ENCODE measurements around the gene KRT81.

The KRT81 gene

GRCh38 chr12:52253391-52254179, 37.7 kb downstream of the KRT81 start:
- DNase-seq (ENCODE audit: low read depth) = no peak

DNA sequence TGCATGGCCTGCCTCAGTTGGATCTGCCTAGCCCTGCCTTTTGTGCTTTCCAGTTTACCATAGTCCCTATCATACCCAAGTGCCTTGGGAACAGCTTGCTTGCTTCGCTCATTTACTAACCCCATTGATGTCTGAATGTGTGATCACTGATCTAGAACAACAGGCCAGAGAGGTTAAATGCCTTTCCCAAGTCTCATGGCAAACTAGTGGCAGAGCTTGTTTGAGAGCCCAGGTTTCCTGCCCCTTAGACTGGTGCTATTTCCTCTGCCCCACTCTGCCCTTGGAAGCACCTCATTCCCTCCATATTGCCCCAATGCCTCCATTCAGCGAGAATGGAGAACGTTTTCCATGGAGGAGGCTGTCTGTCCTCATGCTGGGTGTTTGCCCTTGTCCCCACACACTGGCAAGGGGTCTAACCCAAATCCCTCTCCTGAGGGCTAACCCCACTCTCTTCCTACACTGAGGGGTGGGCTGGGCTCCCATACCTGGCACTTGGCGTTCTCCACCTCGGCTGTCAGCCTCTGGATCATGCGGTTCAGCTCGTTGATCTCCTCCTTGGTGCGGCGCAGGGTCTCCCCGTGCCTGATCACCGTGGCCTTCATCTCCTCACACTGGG, 38.5 kb downstream of the KRT81 start:
- no peak for DNase-seq (ENCODE audit: low read depth)

DNA sequence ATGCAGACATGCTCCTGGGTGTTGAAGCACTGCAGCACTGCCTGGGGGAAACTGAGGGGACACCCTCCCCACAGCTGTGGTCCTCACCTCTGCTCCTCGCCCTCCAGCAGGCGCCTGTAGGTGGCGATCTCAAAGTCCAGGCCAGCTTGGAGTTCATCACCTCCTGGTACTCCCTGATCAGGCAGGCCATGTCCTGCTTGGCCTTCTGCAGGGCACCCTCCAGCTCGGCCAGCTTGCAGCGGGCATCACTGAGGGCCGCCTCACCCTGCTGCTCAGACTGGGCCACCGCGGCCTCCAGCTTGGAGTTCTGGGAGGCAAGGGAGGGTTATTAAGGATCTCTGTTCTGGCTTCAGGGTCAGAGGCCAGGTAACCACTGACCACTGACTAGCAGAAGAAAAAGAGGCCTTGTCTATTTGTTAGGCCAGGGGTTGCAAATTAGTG, 39.1 kb downstream of the KRT81 start:
- DNase-seq (ENCODE audit: low read depth) = peak; percentile 39

DNA sequence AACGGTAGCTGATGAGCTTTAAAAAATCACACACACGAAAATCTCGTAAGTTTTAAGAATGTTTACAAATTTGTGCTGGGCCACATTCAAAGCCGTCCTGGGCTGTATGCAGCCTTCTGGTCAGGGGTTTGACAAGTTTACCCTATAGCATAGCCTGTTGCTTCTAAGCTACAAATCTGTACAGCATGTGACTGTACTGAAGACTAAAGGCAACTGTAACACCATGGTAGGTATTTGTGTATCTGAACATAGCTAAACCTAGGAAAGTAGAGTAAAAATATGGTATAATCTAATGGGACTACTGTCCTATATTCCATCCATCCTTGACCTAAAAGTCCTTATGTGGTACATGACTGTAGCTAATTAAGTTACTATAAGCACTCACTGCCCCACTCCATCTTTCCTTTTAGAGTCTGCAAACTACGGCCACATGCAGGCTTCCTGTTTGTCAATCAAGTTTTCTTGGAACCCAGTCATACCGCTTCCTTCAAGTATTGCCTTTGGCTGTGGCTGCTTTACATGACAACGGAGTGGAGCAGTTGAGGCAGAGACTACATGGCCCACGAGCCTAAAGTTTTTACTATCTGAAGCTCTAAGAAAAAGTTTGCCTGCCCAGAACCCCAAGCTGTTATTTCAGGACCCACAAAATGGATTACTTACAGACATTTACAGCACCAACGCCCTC, 39.8 kb downstream of the KRT81 start:
- no peak for DNase-seq (ENCODE audit: low read depth)

DNA sequence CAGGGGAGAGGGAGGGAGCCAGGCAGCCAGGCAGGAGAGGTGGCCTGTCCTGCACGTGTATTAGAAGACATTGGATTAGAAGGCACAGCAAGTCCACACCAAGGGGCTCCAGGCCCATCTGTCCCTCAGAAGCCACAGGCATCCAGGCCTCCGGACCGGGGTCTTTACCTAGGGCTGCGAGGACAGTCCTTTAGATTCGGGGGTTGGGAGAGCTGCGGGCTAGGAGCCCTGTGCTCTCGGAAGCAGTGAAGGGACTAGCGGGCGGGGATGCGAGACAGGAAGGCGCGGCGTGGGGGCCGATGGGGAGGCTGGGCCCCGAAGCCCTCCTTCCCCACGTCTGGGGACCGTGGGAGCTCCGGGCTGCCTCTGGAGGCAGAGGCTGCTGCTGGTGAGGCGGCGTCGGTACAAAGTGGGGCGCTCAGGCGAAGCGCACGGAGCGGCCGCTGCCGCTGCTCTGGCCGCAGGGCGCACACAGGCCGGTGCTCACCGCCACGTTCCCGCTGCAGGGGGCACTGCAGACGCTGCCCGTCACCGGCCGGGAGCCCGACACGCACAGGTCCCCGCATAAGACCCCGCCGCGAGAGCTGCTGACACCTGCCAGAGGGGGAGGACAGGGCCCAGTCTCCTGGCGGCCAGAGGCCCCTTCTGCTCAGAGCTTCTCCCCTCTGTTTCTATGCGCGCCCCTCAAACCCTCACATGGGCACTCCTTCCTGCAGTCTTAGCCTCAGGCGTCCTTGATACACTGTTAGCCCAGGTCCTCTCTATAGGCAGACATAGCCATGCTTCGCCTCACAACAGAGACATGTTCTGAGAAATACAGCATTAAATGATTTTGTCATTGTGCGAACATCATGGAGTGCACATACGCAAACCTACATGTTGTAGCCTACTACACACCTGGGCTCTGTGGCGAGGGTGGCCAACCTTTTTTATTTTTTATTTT, 41.0 kb downstream of the KRT81 start:
- no peak for DNase-seq (ENCODE audit: low read depth)

DNA sequence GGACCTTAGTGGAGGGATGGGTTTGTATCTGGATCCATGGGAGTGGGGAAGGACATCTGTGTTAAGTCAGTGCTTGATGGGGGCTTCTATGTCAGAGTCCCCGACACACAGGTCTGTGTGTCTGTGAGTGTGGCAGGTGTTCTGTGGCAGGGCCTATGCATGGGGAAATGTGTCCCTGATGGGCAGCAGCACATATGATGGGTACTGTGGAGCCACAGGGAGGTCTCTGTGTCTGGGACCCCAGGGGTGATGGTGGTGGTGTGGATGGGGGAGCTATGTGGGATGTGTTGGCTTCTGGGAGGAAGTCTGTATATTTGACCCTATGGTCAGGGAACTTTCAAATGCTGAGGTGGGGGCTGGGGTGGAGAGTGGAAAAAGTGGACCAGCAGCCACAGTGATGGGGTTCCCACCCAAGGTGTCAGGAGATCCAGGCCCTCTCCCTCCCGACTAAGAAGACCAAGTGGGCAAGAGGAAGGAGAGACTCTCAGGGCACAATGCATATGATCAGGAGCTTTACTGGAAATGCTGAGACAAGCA, 41.8 kb downstream of the KRT81 start:
- no peak for DNase-seq (ENCODE audit: low read depth)

DNA sequence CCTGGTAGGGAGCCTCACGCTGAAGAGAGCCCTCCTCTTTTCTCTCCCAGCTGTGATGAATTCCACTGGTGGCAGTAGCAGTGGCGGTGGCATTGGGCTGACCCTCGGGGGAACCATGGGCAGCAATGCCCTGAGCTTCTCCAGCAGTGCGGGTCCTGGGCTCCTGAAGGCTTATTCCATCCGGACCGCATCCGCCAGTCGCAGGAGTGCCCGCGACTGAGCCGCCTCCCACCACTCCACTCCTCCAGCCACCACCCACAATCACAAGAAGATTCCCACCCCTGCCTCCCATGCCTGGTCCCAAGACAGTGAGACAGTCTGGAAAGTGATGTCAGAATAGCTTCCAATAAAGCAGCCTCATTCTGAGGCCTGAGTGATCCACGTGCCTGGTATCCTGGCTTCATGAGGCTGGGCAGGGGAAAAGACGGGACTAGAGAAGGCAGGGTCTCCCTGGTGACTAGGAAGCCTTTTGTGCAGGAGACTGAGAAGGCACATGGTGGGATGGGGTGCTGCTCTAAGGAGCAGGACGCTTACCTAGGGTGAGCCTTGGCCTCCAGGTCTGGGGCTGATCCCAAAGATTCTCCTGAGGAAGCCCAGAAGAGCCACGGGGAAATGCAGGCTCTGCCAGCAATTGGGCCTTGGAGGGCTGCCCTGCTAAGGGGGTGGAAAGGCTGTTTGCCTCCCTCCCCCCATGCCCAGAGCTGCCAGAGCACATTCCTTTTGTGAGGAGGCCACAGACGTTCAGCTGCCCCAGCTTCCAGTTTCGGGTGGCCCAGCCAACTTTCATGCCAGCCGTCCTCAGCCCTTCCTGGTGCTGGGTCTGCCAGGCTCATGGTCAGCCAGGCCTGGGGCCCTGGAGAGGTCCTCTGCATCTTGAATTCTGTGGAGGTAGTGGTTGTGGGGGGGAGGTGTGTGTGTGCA, 42.5 kb downstream of the KRT81 start:
- DNase-seq (ENCODE audit: low read depth) = no peak

- DNase-seq (ENCODE audit: low read depth) = no peak
Measured at GRCh38 chr12:52247622-52248540, 43.5 kb downstream of the KRT81 start.

GRCh38 chr12:52246720-52247621, 44.4 kb downstream of the KRT81 start:
- no peak for DNase-seq (ENCODE audit: low read depth)

DNA sequence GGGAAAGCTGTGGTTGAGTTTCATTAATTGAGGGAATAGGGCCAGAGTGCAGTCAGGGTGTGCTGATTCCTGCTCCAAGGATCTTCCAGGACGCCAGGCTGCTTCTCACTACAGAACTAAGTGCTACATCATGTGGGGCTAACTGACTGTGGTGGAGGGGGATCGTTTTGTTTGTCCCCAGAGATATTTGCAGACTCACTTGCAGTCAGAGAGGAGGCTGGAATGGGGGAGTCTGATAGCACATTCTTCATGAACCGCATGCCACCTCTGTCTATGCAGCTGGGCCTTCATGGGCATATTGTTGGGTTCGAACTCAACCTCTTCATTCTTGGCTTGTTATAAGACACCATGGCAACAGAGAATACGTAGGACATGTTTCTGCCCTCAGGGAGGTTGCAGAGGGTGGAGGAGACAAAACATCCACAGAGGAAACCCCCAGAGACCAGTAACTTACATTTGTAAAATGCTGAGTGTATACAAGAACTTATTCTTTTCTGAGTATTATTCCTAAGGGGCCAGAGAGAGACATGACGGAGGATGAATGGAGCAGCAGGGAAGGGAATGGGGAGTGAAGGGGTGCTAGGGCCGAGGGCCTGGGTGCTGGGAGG, 45.3 kb downstream of the KRT81 start:
- no peak for DNase-seq (ENCODE audit: low read depth)

- DNase-seq (ENCODE audit: low read depth) = no peak
Measured at GRCh38 chr12:52245259-52245961, 45.9 kb downstream of the KRT81 start.

DNA sequence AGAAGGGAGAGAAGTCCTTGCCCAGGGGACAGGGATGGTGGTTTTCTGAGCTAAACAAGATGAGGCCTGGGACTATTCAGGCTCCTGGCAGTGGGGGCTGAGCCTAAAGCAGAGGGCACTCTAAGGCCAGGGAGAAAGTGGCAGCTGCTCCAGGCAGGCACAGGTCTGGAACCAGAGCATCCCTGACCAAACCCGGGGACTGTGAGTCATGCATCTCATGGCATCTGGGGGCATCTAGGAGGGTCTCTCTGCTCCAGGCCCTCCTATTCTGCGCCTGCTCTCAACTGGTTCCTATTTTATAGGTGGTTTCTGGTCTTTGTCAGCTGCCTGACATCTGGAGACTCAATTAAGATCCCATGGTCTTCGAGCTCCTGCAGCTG, 46.7 kb downstream of the KRT81 start:
- no peak for DNase-seq (ENCODE audit: low read depth)

GRCh38 chr12:52243856-52244614, 47.3 kb downstream of the KRT81 start:
- peak; percentile 98 for DNase-seq (ENCODE audit: low read depth)

GRCh38 chr12:52243259-52243855, 48.0 kb downstream of the KRT81 start:
- peak; percentile 46 for DNase-seq (ENCODE audit: low read depth)

- no peak for DNase-seq (ENCODE audit: low read depth)
Measured at GRCh38 chr12:52242442-52243258, 48.7 kb downstream of the KRT81 start.
